Ascending aorta (tissue), 2 donors: ENCODE measurements around the gene SPINK13. TPM values are rescaled to one million over a fixed set of nuclear protein-coding genes. Genes with fewer than 3 reads are reported as not detected.

Experiments used
- DNase-seq, 2 donors: peaks; one replicate each; pipeline ENCODE4 v3.0.0-alpha.2; 2019; ENCODE audit warnings: low spot score in 2 of 2
- H3K27ac ChIP-seq, 2 donors: fragments of 200-600 bp; sonication (generic); one replicate each; pipeline ENCODE4 v1.5.1; 2016 to 2017; ENCODE audit warnings: mild to moderate bottlenecking in 1 of 2
- H3K27me3 ChIP-seq: fragments of 200-600 bp; sonication (generic); one replicate; pipeline ENCODE4 v1.5.1; 2017
- H3K36me3 ChIP-seq, 2 donors: fragments of 200-600 bp; sonication (generic); one replicate each; pipeline ENCODE4 v1.5.1; 2016
- H3K4me1 ChIP-seq, 2 donors: fragments of 200-600 bp; sonication (generic); one replicate each; pipeline ENCODE4 v1.5.1; 2016 to 2017; ENCODE audit warnings: mild to moderate bottlenecking in 1 of 2
- H3K4me3 ChIP-seq, 2 donors: fragments of 200-600 bp; sonication (generic); one replicate each; pipeline ENCODE4 v1.5.1; 2016 to 2017; ENCODE audit warnings: mild to moderate bottlenecking in 1 of 2
- H3K9me3 ChIP-seq, 2 donors: fragments of 200-600 bp; sonication (generic); one replicate each; pipeline ENCODE4 v1.5.1; 2016
- intact Hi-C: fragments of 100-400 bp; cut with DNase I; formaldehyde crosslinking; loops from one replicate; pipeline ENCODE4 v1.15.1; 2023
- total RNA-seq: library from RNA; depleted of rRNA; stranded (reverse); fragments of >200 nt; gene quantifications from one replicate; pipeline ENCODE4 v1.1.0, GENCODE V29; 2016
- TF ChIP-seq, protein P1 (sequence below), 3 experiments: fragments of 200-600 bp in 2 of 3; fragments of 450-650 bp in 1 of 3; sonication (generic) in 2 of 3; IDR thresholded peaks; one replicate each; pipeline ENCODE4 v1.5.1; 2016 to 2019; ENCODE audit warnings: antibody characterized with exemption in 3 of 3, mild to moderate bottlenecking in 1 of 3, moderate library complexity in 1 of 3

The SPINK13 gene
- total RNA-seq, 1 donor from 2014 or later = not detected

DNA sequence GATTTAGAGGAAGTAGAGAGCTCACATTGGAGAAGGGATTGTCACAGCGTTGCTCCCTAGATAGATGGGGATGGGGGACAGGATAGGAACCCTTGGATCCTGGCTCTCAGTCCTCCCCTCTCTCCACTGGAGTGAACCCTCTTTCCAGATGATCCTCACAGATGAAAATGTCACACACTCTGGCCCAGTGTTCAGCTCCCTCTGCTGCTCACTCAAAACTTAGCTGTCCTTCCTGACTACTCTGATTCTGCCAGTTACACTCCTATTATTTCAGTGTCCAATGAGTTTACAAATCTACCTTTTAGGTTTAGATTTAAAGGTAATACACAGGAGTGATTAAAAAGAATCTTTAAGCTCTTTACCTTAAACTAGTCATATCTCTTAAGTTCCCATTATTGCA is 37.9 kb downstream of the SPINK13 start:
- Histone ChIP-seq H3K27ac (no peak overlapping the region), H3K9me3 (no peaks in the 10 kb centered on the region), H3K27me3 (no peaks in the 10 kb centered on the region), H3K4me1 (no peaks in the 10 kb centered on the region), H3K4me3 (no peak overlapping the region), H3K36me3 (no peaks in the 10 kb centered on the region)
- TF ChIP-seq, protein P1, sequence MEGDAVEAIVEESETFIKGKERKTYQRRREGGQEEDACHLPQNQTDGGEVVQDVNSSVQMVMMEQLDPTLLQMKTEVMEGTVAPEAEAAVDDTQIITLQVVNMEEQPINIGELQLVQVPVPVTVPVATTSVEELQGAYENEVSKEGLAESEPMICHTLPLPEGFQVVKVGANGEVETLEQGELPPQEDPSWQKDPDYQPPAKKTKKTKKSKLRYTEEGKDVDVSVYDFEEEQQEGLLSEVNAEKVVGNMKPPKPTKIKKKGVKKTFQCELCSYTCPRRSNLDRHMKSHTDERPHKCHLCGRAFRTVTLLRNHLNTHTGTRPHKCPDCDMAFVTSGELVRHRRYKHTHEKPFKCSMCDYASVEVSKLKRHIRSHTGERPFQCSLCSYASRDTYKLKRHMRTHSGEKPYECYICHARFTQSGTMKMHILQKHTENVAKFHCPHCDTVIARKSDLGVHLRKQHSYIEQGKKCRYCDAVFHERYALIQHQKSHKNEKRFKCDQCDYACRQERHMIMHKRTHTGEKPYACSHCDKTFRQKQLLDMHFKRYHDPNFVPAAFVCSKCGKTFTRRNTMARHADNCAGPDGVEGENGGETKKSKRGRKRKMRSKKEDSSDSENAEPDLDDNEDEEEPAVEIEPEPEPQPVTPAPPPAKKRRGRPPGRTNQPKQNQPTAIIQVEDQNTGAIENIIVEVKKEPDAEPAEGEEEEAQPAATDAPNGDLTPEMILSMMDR (IDR thresholded peaks at IDR 0.05) = no peak
- intact Hi-C loops = no loop called here
- no peak for DNase-seq

DNA sequence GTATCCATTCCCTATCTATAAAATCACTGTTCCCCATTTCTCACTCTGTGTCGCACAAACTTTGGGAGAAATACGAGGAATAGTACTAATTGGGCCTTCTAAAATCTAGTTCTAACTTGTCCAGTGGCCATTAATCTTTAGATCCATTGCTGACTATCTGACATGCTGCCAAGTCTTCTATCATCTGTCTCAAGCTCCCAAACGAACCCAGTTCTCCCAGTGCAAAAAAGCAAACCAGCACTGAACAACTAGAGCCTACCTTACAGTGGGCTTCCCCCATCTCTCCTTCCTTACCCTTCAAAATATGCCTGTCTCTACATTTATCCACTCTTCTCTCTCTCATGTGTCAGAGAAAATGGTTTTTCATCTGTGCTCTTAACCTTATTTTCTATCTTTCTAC is 40.4 kb downstream of the SPINK13 start:
- H3K4me1 ChIP-seq = no peaks in the 10 kb centered on the region
- no peak overlapping the region for H3K4me3 ChIP-seq
- no peaks in the 10 kb centered on the region for H3K27me3 ChIP-seq
- intact Hi-C loops = no loop called here
- TF ChIP-seq, protein P1 (IDR thresholded peaks at IDR 0.05) = no peak
- no peak overlapping the region for H3K27ac ChIP-seq
- no peak for DNase-seq
- H3K9me3 ChIP-seq = no peaks in the 10 kb centered on the region
- no peaks in the 10 kb centered on the region for H3K36me3 ChIP-seq

DNA sequence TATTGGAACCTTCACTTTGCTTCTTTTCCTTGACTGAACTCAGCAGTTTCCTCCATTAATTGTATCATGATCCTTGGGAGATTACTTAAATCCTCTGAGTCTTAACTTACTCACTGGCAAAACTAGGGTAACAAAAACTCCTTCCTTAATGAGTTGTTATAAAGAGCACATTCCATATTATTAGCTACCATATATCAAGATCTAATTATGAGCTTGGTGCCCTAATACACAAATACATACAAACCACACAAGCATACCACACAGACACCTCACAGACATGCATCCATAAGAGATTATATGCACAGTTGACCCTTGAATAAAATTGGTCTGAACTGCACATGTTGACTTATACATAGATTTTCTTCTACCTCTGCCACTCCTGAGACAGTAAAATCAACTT is 41.2 kb downstream of the SPINK13 start:
- Histone ChIP-seq H3K4me3 (no peak overlapping the region), H3K4me1 (no peaks in the 10 kb centered on the region), H3K27me3 (no peaks in the 10 kb centered on the region), H3K27ac (no peak overlapping the region), H3K9me3 (no peaks in the 10 kb centered on the region), H3K36me3 (no peaks in the 10 kb centered on the region)
- TF ChIP-seq, protein P1 (IDR thresholded peaks at IDR 0.05) = no peak
- intact Hi-C loops = no loop called here
- no peak for DNase-seq

DNA sequence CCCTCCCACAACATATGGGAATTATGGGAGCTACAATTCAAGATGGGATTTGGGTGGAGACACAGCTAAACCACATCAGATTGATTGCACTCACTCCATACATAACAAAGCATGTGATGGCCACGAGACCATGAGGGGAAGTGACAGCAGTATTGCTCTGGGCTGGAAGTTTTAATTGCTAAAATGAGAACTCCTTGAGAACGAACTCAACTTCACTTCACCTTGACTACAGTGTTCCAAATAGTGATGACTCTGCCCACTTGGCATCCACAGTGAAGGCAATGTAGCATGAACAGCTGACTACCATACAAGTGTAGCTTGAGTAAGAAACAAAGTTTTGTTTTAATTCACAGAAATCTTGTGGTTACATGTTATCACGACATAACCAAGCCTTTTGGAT is 42.9 kb downstream of the SPINK13 start:
- H3K27ac ChIP-seq = no peak overlapping the region
- H3K9me3 ChIP-seq = no peaks in the 10 kb centered on the region
- no peaks in the 10 kb centered on the region for H3K36me3 ChIP-seq
- intact Hi-C loops = no loop called here
- no peak for DNase-seq
- H3K4me1 ChIP-seq = no peaks in the 10 kb centered on the region
- TF ChIP-seq, protein P1 (IDR thresholded peaks at IDR 0.05) = no peak
- no peak overlapping the region for H3K4me3 ChIP-seq
- no peaks in the 10 kb centered on the region for H3K27me3 ChIP-seq

DNA sequence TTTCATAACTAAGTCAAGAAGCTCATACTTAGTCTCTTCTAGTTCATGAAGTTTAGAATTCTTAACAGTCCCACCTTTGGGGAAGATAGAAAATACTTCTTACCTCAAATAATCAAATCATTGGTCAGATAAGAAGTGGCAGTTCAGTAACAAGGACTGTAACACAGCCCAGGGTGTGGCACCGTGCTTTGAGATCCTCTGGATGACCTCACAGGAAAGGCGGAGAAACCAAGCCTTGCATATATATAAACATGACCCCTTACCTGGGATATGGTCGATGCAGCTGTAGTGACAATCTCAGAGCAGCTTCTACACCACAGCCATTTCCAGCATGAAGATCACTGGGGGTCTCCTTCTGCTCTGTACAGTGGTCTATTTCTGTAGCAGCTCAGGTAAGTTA is 43.6 kb downstream of the SPINK13 start, which contains the start of gene SPINK7:
Gene SPINK7 (plus strand): TSS at position 271 of the 400 bp plus-strand sequence. CDS start 61 bp downstream, at position 332.
- intact Hi-C loops = no loop called here
- H3K4me3 ChIP-seq = no peak within 1 kb of the TSS
- no peaks in the 10 kb centered on the region for H3K4me1 ChIP-seq
- DNase-seq = no peak
- no peaks in the 10 kb centered on the region for H3K36me3 ChIP-seq
- no peaks in the 10 kb centered on the region for H3K9me3 ChIP-seq
- TF ChIP-seq, protein P1 (IDR thresholded peaks at IDR 0.05) = no peak
- H3K27ac ChIP-seq = no peak within 1 kb of the TSS
- H3K27me3 ChIP-seq = no peaks in the 10 kb centered on the region

DNA sequence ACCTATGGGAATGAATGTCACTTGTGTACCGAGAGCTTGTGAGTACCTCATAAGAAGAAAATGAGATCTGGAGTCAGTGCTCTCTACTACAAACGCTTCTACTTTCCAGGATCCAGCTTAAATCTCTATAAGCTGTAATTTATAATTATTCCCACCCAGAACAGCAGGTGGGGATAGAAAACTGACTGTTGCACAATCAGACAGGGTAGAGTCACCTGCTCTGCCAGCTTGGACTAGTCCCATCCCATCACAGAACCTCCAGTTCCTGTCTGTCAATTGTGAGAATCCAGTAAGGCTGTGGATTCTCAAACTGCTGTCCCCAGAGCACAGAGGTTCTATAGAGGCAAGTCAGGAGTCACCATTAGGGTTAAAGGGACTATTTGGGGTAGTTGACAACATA is 45.6 kb downstream of the SPINK13 start:
- no peaks in the 10 kb centered on the region for H3K9me3 ChIP-seq
- no peaks in the 10 kb centered on the region for H3K4me1 ChIP-seq
- H3K27ac ChIP-seq = no peak overlapping the region
- no peaks in the 10 kb centered on the region for H3K27me3 ChIP-seq
- H3K36me3 ChIP-seq = no peaks in the 10 kb centered on the region
- H3K4me3 ChIP-seq = no peak overlapping the region
- DNase-seq = no peak
- TF ChIP-seq, protein P1 (IDR thresholded peaks at IDR 0.05) = no peak
- intact Hi-C loops = no loop called here
